Left lung (tissue), 10 donors: Measurements from ENCODE around the gene CMIP. TPM values are rescaled to one million over a fixed set of nuclear protein-coding genes. Genes with fewer than 3 reads are reported as not detected.
"Not testable (repeated sequence)": the region's sequence is repeated elsewhere in the genome, so short reads cannot be mapped to it uniquely, and the experiment has no call there.

Experiments
- ATAC-seq: fragments of 200-7000 bp; cut with Tn5 transposase; one replicate; pipeline ENCODE4 v1.9.1; 2020; ENCODE audit warnings: moderate library complexity
- DNase-seq, 4 donors: peaks; one replicate each; pipeline ENCODE4 v3.0.0-alpha.2; 2013 to 2020
- H3K27ac ChIP-seq, 2 donors: fragments of 200-600 bp; sonication (generic) in 1 of 2; one replicate each; pipeline versions ENCODE4 v1.5.0 to v1.8.0; 2020 to 2021
- H3K27me3 ChIP-seq, 2 donors: fragments of 200-600 bp; sonication (generic) in 1 of 2; one replicate each; pipeline versions ENCODE4 v1.5.0 to v1.8.0; 2020 to 2021
- H3K36me3 ChIP-seq, 2 donors: fragments of 200-600 bp; sonication (generic) in 1 of 2; one replicate each; pipeline versions ENCODE4 v1.5.0 to v1.8.0; 2020 to 2021
- H3K4me1 ChIP-seq, 2 donors: fragments of 200-600 bp; one replicate each; pipeline ENCODE4 v1.8.0; 2021
- H3K4me3 ChIP-seq, 2 donors: fragments of 200-600 bp; sonication (generic) in 1 of 2; one replicate each; pipeline versions ENCODE4 v1.5.0 to v1.8.0; 2020 to 2021; ENCODE audit warnings: mild to moderate bottlenecking in 1 of 2
- H3K9me3 ChIP-seq, 2 donors: fragments of 200-600 bp; sonication (generic) in 1 of 2; one replicate each; pipeline versions ENCODE4 v1.5.0 to v1.8.0; 2020 to 2021
- CTCF ChIP-seq, 2 donors: fragments of 200-600 bp; sonication (generic) in 1 of 2; IDR thresholded peaks; one replicate each; pipeline versions ENCODE4 v1.5.0 to v1.8.0; 2021; ENCODE audit warnings: antibody characterized with exemption in 2 of 2
- intact Hi-C, 2 donors: fragments of 100-400 bp; cut with DNase I; formaldehyde crosslinking; loops; one replicate each; pipeline versions ENCODE4 v1.11.2 to v1.14.2; 2022
- polyA plus RNA-seq, 6 donors: library from polyadenylated mRNA; unstranded; fragments of 120-200 nt; gene quantifications; one replicate each; pipeline ENCODE4 v1.2.1, GENCODE V29; 2013; ENCODE audit not compliant: insufficient read length in 6 of 6
- total RNA-seq, 2 donors: library from RNA; stranded (reverse); fragmentation: NEBNext Ultra II Directional; extraction: Animal tissue kit (Norgen Biotek cat#: 25700); gene quantifications; one replicate each; pipeline ENCODE4 v1.2.1, GENCODE V29; 2021
- donor health status: DM: no; HTN: yes; CAD: no.
- donor health status: DM: no; HTN: no; CAD: no.

Gene CMIP
- total and polyA plus RNA-seq, 8 donors = 35.3 to 55.8 (median 40.4) TPM

- Histone ChIP-seq H3K4me3 (no peak overlapping the region), H3K9me3 (peaks cover 0 to 10% of the 10 kb centered on the region in 2 donors), H3K36me3 (no peaks in the 10 kb centered on the region), H3K4me1 (peaks cover 0 to 9% of the 10 kb centered on the region in 2 donors), H3K27ac (no peak overlapping the region), H3K27me3 (no peaks in the 10 kb centered on the region)
- DNase-seq (no peak), ATAC-seq (no peak)
- intact Hi-C loops = loop anchor here in 1 of 2 donors (5.0 kb wide), 1 partner anchor 322 kb away; no protein-coding TSS in a partner anchor
- no peak for TF ChIP-seq CTCF (IDR thresholded peaks at IDR 0.05)
These were observed 44.7 kb upstream of the CMIP start for GRCh38 chr16:81399909-81400308.

GRCh38 chr16:81401035-81401950 is 43.3 kb upstream of the CMIP start:
- intact Hi-C loops = loop anchor here in 1 of 2 donors (5.0 kb wide), 1 partner anchor 321 kb away; no protein-coding TSS in a partner anchor
- H3K4me3 ChIP-seq = no peak overlapping the region
- no peak for ATAC-seq
- no peak for DNase-seq
- H3K36me3 ChIP-seq = no peaks in the 10 kb centered on the region
- peaks cover 0 to 9% of the 10 kb centered on the region in 2 donors for H3K4me1 ChIP-seq
- peak overlapping the region in 1 of 2 donors; percentile 5 for H3K27ac ChIP-seq
- no peak for TF ChIP-seq CTCF (IDR thresholded peaks at IDR 0.05)
- no peaks in the 10 kb centered on the region for H3K27me3 ChIP-seq
- peaks cover 0 to 10% of the 10 kb centered on the region in 2 donors for H3K9me3 ChIP-seq

- intact Hi-C loops = loop anchor here in 1 of 2 donors (5.0 kb wide), 1 partner anchor 319 kb away; no protein-coding TSS in a partner anchor
- Histone ChIP-seq H3K4me3 (no peak overlapping the region), H3K9me3 (peaks cover 0 to 10% of the 10 kb centered on the region in 2 donors), H3K36me3 (no peaks in the 10 kb centered on the region), H3K27me3 (no peaks in the 10 kb centered on the region), H3K27ac (no peak overlapping the region), H3K4me1 (peaks cover 0 to 9% of the 10 kb centered on the region in 2 donors)
- TF ChIP-seq CTCF (IDR thresholded peaks at IDR 0.05) = no peak
- ATAC-seq = no peak
- DNase-seq = no peak
These were observed 41.4 kb upstream of the CMIP start for GRCh38 chr16:81403208-81403600.

- Histone ChIP-seq H3K4me1 (peaks cover 0 to 9% of the 10 kb centered on the region in 2 donors), H3K9me3 (peaks cover 0 to 10% of the 10 kb centered on the region in 2 donors), H3K27me3 (no peaks in the 10 kb centered on the region), H3K36me3 (no peaks in the 10 kb centered on the region), H3K4me3 (no peak overlapping the region), H3K27ac (no peak overlapping the region)
- intact Hi-C loops = loop anchor here in 1 of 2 donors (5.0 kb wide), 1 partner anchor 319 kb away; no protein-coding TSS in a partner anchor
- peak; percentile 93 to 98 for TF ChIP-seq CTCF (IDR thresholded peaks at IDR 0.05)
- ATAC-seq = peak; percentile 97
- DNase-seq = peak; percentile 78 to 98 (median 87)
These were observed 40.8 kb upstream of the CMIP start for GRCh38 chr16:81403601-81404391.

- intact Hi-C loops, H3K9me3 ChIP-seq, DNase-seq, H3K27me3 ChIP-seq, H3K4me1 ChIP-seq, H3K4me3 ChIP-seq, H3K27ac ChIP-seq, ATAC-seq, H3K36me3 ChIP-seq: not testable (repeated sequence)
These were observed 39.6 kb upstream of the CMIP start for GRCh38 chr16:81405002-81405401.
